IMR-90 (cell line): Measurements from ENCODE around the gene DIP2C. TPM values are rescaled to one million over a fixed set of nuclear protein-coding genes. Genes with fewer than 3 reads are reported as not detected.

Experiments
- ATAC-seq: fragments of 200-7000 bp; cut with Tn5 transposase; 2 replicates; pipeline ENCODE4 v1.9.1; 2020; ENCODE audit warnings: low read depth, mild to moderate bottlenecking, moderate library complexity
- BruUV-seq: library from RNA; stranded (reverse); fragments of 400-500 nt; replicated peaks from 2 replicates; lab custom pipeline; 2021; lab: Mats Ljungman, UMichigan
- CTCF ChIA-PET: fragments of 300-600 bp; formaldehyde crosslinking; extraction: SDS; loops from one replicate; lab custom pipeline; 2021; ENCODE audit warnings: antibody characterized with exemption; lab: Yijun Ruan, JAX
- POLR2A ChIA-PET: fragments of 300-600 bp; sonication (Branson Sonifier 250); formaldehyde crosslinking; loops from one replicate; lab custom pipeline; 2022; ENCODE audit warnings: antibody characterized with exemption; ENCODE audit not compliant: unreplicated experiment; lab: Charles Lee
- DNase-seq: peaks from one replicate; pipeline ENCODE4 v3.0.0; 2013
- H2AFZ ChIP-seq: replicated peaks from 2 replicates; pipeline ENCODE3; 2013; ENCODE audit warnings: low read length, mild to moderate bottlenecking; ENCODE audit not compliant: poor library complexity
- H2AK5ac ChIP-seq: 2 replicates; pipeline ENCODE4 v1.6.1; 2013; ENCODE audit warnings: low read depth, low read length, inconsistent platforms
- H2AK9ac ChIP-seq: replicated peaks from 2 replicates; pipeline ENCODE3; 2013; ENCODE audit warnings: mild to moderate bottlenecking, low read depth, low read length, moderate library complexity; ENCODE audit not compliant: poor library complexity
- H2BK120ac ChIP-seq: 2 replicates; pipeline ENCODE4 v1.6.1; 2013; ENCODE audit warnings: low read depth, low read length, inconsistent platforms
- H2BK15ac ChIP-seq: 3 replicates; pipeline ENCODE4 v1.6.1; 2013; ENCODE audit warnings: low read depth, low read length, inconsistent platforms
- H2BK20ac ChIP-seq: 2 replicates; pipeline ENCODE4 v1.6.1; 2013; ENCODE audit warnings: low read depth, mild to moderate bottlenecking, inconsistent platforms, low read length, moderate library complexity
- H2BK5ac ChIP-seq: 2 replicates; pipeline ENCODE4 v1.6.1; 2013; ENCODE audit warnings: mild to moderate bottlenecking, low read depth, low read length, inconsistent platforms; ENCODE audit not compliant: poor library complexity, severe bottlenecking
- H3K14ac ChIP-seq: replicated peaks from 2 replicates; pipeline ENCODE4 v1.6.1; 2013; ENCODE audit warnings: low read depth, low read length, inconsistent platforms
- H3K18ac ChIP-seq: 2 replicates; pipeline ENCODE4 v1.6.1; 2013; ENCODE audit warnings: low read depth, low read length, control low read depth
- H3K23ac ChIP-seq: 2 replicates; pipeline ENCODE4 v1.6.1; 2013; ENCODE audit warnings: low read depth, low read length, inconsistent platforms
- H3K27ac ChIP-seq: 2 replicates; pipeline ENCODE4 v1.5.1; 2013; ENCODE audit warnings: mild to moderate bottlenecking, control low read depth, low read length; ENCODE audit not compliant: insufficient read depth
- H3K27me3 ChIP-seq: 2 replicates; pipeline ENCODE4 v1.6.1; 2013; ENCODE audit warnings: low read length; ENCODE audit not compliant: control insufficient read depth, insufficient read depth
- H3K36me3 ChIP-seq: 2 replicates; pipeline ENCODE4 v1.6.1; 2013; ENCODE audit warnings: low read length, mixed read lengths; ENCODE audit not compliant: control insufficient read depth, insufficient read depth
- H3K4ac ChIP-seq: 2 replicates; pipeline ENCODE4 v1.6.1; 2013; ENCODE audit warnings: low read depth, low read length, inconsistent platforms
- H3K4me1 ChIP-seq: 2 replicates; pipeline ENCODE4 v1.6.1; 2013; ENCODE audit warnings: low read length, mixed read lengths; ENCODE audit not compliant: control insufficient read depth, insufficient read depth
- H3K4me2 ChIP-seq: 2 replicates; pipeline ENCODE4 v1.6.1; 2013; ENCODE audit warnings: low read depth, mild to moderate bottlenecking, control low read depth, low read length, moderate library complexity
- H3K4me3 ChIP-seq: 2 replicates; pipeline ENCODE4 v1.5.1; 2013; ENCODE audit warnings: low read depth, mild to moderate bottlenecking, control low read depth, low read length, moderate library complexity; ENCODE audit not compliant: insufficient read depth
- H3K56ac ChIP-seq: 2 replicates; pipeline ENCODE4 v1.6.1; 2013; ENCODE audit warnings: low read length, inconsistent platforms; ENCODE audit not compliant: insufficient read depth; ENCODE audit errors: extremely low read depth
- H3K79me1 ChIP-seq, 2 experiments: 2 replicates each; pipeline ENCODE4 v1.6.1; 2013; ENCODE audit warnings: low read length in 2 of 2, inconsistent platforms in 1 of 2, low read depth in 1 of 2
- H3K9ac ChIP-seq: 2 replicates; pipeline ENCODE4 v1.6.1; 2013; ENCODE audit warnings: low read depth, low read length, control low read depth
- H3K9me1 ChIP-seq: 2 replicates; pipeline ENCODE4 v1.6.1; 2013; ENCODE audit warnings: low read length, inconsistent platforms; ENCODE audit not compliant: insufficient read depth
- H3K9me3 ChIP-seq: 2 replicates; pipeline ENCODE4 v1.6.1; 2013; ENCODE audit warnings: low read length; ENCODE audit not compliant: control insufficient read depth, insufficient read depth
- H4K20me1 ChIP-seq: 2 replicates; pipeline ENCODE4 v1.6.1; 2013; ENCODE audit warnings: low read length, inconsistent platforms; ENCODE audit not compliant: insufficient read depth
- H4K5ac ChIP-seq: 2 replicates; pipeline ENCODE4 v1.6.1; 2013; ENCODE audit warnings: mild to moderate bottlenecking, low read depth, low read length, control low read depth
- H4K8ac ChIP-seq, 2 experiments: 2 replicates each; pipeline ENCODE4 v1.6.1; 2013; ENCODE audit warnings: low read depth in 2 of 2, low read length in 2 of 2, control low read depth in 1 of 2, inconsistent platforms in 1 of 2
- H4K91ac ChIP-seq: 2 replicates; pipeline ENCODE4 v1.6.1; 2013; ENCODE audit warnings: low read depth, low read length, inconsistent platforms; ENCODE audit not compliant: insufficient read depth
- BHLHE40 ChIP-seq: fragments of 150-350 bp; IDR thresholded peaks from 2 replicates; pipeline ENCODE4 v1.6.1; 2016; ENCODE audit warnings: mild to moderate bottlenecking, low read depth, low read length
- CEBPB ChIP-seq: IDR thresholded peaks from 2 replicates; pipeline ENCODE4 v1.6.1; 2012; ENCODE audit warnings: low read depth, low read length, improper control_type of control experiment
- CHD1 ChIP-seq: IDR thresholded peaks from 2 replicates; pipeline ENCODE4 v1.6.1; 2012; ENCODE audit warnings: low read depth, low read length, improper control_type of control experiment
- CTCF ChIP-seq: conservative IDR thresholded peaks from 2 replicates; pipeline ENCODE4 v1.5.1; 2012; ENCODE audit warnings: mild to moderate bottlenecking, low read depth, low read length, improper control_type of control experiment
- FOS ChIP-seq: fragments of 150-350 bp; IDR thresholded peaks from 2 replicates; pipeline ENCODE4 v1.6.1; 2016; ENCODE audit warnings: low read depth, low read length
- MAFK ChIP-seq: IDR thresholded peaks from 2 replicates; pipeline ENCODE4 v1.6.1; 2012; ENCODE audit warnings: low read depth, low read length, improper control_type of control experiment
- MAZ ChIP-seq: IDR thresholded peaks from 2 replicates; pipeline ENCODE4 v1.6.1; 2012; ENCODE audit warnings: low read depth, mild to moderate bottlenecking, low read length, improper control_type of control experiment, moderate library complexity, borderline replicate concordance
- MXI1 ChIP-seq: IDR thresholded peaks from 2 replicates; pipeline ENCODE4 v1.6.1; 2012; ENCODE audit warnings: low read depth, mild to moderate bottlenecking, low read length, moderate library complexity, borderline replicate concordance
- NFE2L2 ChIP-seq: fragments of 150-350 bp; IDR thresholded peaks from 2 replicates; pipeline ENCODE4 v1.6.1; 2016; ENCODE audit warnings: low read depth, mild to moderate bottlenecking, low read length
- POLR2A ChIP-seq: IDR thresholded peaks from 2 replicates; pipeline ENCODE4 v1.6.1; 2012; ENCODE audit warnings: mild to moderate bottlenecking, low read depth, low read length
- RAD21 ChIP-seq: IDR thresholded peaks from 2 replicates; pipeline ENCODE4 v1.6.1; 2012; ENCODE audit warnings: low read length, improper control_type of control experiment
- RCOR1 ChIP-seq: IDR thresholded peaks from 2 replicates; pipeline ENCODE4 v1.6.1; 2012; ENCODE audit warnings: mild to moderate bottlenecking, low read length, improper control_type of control experiment; ENCODE audit not compliant: insufficient replicate concordance
- RFX5 ChIP-seq: IDR thresholded peaks from 2 replicates; pipeline ENCODE4 v1.8.0; 2012; ENCODE audit warnings: low read depth, mild to moderate bottlenecking, low read length, moderate library complexity
- SMC3 ChIP-seq: fragments of 150-350 bp; IDR thresholded peaks from 2 replicates; pipeline ENCODE4 v1.6.1; 2016; ENCODE audit warnings: low read depth, mild to moderate bottlenecking, antibody characterized with exemption, low read length, moderate library complexity
- USF2 ChIP-seq: fragments of 150-350 bp; IDR thresholded peaks from 2 replicates; pipeline ENCODE4 v1.6.1; 2017; ENCODE audit warnings: mild to moderate bottlenecking, antibody characterized with exemption, low read length, low read depth
- WGBS, 2 experiments: methylation state at CpG; one replicate each; pipeline versions ENCODE4 v1.1.5 to v1.1.7; 2013; ENCODE audit warnings: missing lambda C conversion rate in 2 of 2; ENCODE audit not compliant: insufficient read length in 1 of 2; ENCODE audit errors: extremely low coverage in 2 of 2; 5-methylcytosine and 5-hydroxymethylcytosine counted together
- dilution Hi-C: fragments of 300-500 bp; cut with HindIII; formaldehyde crosslinking; loops from one replicate; pipeline ENCODE4 v1.14.3; 2018; ENCODE audit warnings: low sequenced_read_pairs; ENCODE audit not compliant: unreplicated experiment
- in situ Hi-C: fragments of 300-500 bp; cut with MboI; formaldehyde crosslinking; loops from 3 replicates; pipeline ENCODE4 v1.14.3; 2019; ENCODE audit warnings: low sequenced_read_pairs, inconsistent platforms, mixed read lengths
- intact Hi-C: fragments of 100-400 bp; cut with micrococcal nuclease; formaldehyde crosslinking; loops from 2 replicates; pipeline ENCODE4 v1.10.0; 2022
- polyA plus RNA-seq, 3 experiments: library from polyadenylated mRNA; depleted of rRNA; stranded (reverse); fragments of >200 nt; gene quantifications; 2 replicates each; pipeline ENCODE4 v1.2.3, GENCODE V29; 2012; ENCODE audit warnings: low replicate concordance in 1 of 3
- total RNA-seq: library from RNA; depleted of rRNA; stranded (reverse); fragments of >200 nt; gene quantifications from 2 replicates; pipeline ENCODE4 v1.2.3, GENCODE V29; 2012
- TF ChIP-seq, protein P1 (sequence below): fragments of 150-350 bp; IDR thresholded peaks from 2 replicates; pipeline ENCODE4 v1.6.1; 2016; ENCODE audit warnings: low read depth, mild to moderate bottlenecking, low read length, moderate library complexity, borderline replicate concordance

The DIP2C gene
- total and polyA plus RNA-seq, 2 of the 4 experiments (the other 2 are of a cell fraction), result 8.6 to 17.3 TPM

- CTCF ChIA-PET, result no interaction called here
- Histone ChIP-seq H3K23ac (no peak overlapping the region), H2BK5ac (no peak overlapping the region), H3K4ac (no peak overlapping the region), H3K9ac (no peak overlapping the region), H4K8ac (no peak overlapping the region), H3K9me1 (peaks cover 18% of the 10 kb centered on the region), H3K56ac (no peak overlapping the region), H3K79me1 (peaks cover 25 to 77% of the 10 kb centered on the region in 2 experiments), H3K9me3 (peaks cover 9% of the 10 kb centered on the region), H2AFZ (no peak overlapping the region), H2BK20ac (no peak overlapping the region), H3K4me3 (no peak overlapping the region), H2AK9ac (no peak overlapping the region), H2AK5ac (no peak overlapping the region), H4K20me1 (peaks cover 81% of the 10 kb centered on the region), H3K4me2 (no peak overlapping the region), H3K18ac (no peak overlapping the region), H3K4me1 (peaks cover 2% of the 10 kb centered on the region), H4K5ac (no peak overlapping the region), H3K14ac (no peak overlapping the region), H4K91ac (no peak overlapping the region), H2BK120ac (no peak overlapping the region), H3K27ac (no peak overlapping the region), H3K36me3 (0 out of 2 replicates have a peak, but pooled peaks cover 1% of the 10 kb centered on the region), H2BK15ac (no peak overlapping the region), H3K27me3 (no peaks in the 10 kb centered on the region)
- intact Hi-C loops, result no loop called here
- dilution Hi-C loops, result no loop called here
- TF ChIP-seq CEBPB (no peak), RAD21 (no peak), MXI1 (no peak), FOS (no peak), RCOR1 (no peak), NFE2L2 (no peak), CTCF (no peak), BHLHE40 (no peak), POLR2A (no peak), USF2 (no peak), RFX5 (no peak), SMC3 (no peak), MAFK (no peak), CHD1 (no peak), MAZ (no peak)
- TF ChIP-seq, protein P1, sequence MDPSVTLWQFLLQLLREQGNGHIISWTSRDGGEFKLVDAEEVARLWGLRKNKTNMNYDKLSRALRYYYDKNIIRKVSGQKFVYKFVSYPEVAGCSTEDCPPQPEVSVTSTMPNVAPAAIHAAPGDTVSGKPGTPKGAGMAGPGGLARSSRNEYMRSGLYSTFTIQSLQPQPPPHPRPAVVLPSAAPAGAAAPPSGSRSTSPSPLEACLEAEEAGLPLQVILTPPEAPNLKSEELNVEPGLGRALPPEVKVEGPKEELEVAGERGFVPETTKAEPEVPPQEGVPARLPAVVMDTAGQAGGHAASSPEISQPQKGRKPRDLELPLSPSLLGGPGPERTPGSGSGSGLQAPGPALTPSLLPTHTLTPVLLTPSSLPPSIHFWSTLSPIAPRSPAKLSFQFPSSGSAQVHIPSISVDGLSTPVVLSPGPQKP, result no peak
- DNase-seq (no peak), ATAC-seq (no peak)
- BruUV-seq, result no TSS peak
- in situ Hi-C loops, result no loop called here
- no CpG with 5 or more reads among the region's 5 CpGs for WGBS, 2 experiments
- POLR2A ChIA-PET, result no interaction called here
These were observed 44.5 kb downstream of the DIP2C start for GRCh38 chr10:644943-645334.
